ENCODE data around the gene SLC25A34.

DNA sequence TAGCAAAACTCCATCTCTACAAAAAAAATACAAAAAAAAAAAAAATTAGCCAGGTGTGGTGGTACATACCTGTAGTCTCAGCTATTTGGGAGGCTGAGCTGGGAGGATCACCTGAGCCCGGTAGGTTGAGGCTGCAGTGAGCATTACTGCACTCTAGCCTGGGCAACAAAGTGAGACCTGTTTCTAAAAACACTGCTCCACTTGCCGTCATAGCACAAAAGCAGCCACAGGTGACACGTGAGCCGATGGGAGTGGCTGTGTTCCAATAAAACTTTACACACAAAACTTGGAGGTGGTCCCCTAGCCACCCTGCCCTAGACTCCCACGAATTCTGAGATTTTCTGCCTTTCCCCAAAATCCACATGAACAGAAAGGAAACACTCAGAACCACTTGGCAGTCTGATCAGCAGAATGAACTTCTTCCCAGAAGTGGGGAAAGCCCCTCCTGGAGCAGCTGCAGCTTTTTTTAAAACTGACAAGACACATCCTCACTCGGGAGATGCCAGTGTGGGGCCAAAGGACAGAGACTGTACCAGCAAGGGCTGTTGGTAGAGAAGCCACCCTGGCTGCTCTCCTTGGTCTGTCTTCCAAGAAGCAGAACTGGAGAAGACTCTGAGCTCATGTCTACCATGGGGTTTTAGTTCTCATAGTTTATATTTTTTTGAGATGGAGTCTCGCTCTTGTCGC is 28.7 kb upstream of the SLC25A34 start:
- TF ChIP-seq, protein P1, sequence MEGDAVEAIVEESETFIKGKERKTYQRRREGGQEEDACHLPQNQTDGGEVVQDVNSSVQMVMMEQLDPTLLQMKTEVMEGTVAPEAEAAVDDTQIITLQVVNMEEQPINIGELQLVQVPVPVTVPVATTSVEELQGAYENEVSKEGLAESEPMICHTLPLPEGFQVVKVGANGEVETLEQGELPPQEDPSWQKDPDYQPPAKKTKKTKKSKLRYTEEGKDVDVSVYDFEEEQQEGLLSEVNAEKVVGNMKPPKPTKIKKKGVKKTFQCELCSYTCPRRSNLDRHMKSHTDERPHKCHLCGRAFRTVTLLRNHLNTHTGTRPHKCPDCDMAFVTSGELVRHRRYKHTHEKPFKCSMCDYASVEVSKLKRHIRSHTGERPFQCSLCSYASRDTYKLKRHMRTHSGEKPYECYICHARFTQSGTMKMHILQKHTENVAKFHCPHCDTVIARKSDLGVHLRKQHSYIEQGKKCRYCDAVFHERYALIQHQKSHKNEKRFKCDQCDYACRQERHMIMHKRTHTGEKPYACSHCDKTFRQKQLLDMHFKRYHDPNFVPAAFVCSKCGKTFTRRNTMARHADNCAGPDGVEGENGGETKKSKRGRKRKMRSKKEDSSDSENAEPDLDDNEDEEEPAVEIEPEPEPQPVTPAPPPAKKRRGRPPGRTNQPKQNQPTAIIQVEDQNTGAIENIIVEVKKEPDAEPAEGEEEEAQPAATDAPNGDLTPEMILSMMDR (conservative IDR thresholded peaks at IDR 0.05; ENCODE audit: low read length) = no peak
- TF ChIP-seq EZH2phosphoT487 (IDR thresholded peaks at IDR 0.05; ENCODE audit: borderline replicate concordance, low read depth, low read length) = no peak
